ENCODE data around the gene PITX1. TPM values are rescaled to one million over a fixed set of nuclear protein-coding genes. Genes with fewer than 3 reads are reported as not detected.

The PITX1 gene
- total RNA-seq, 4 donors from 2014 or later, result 3.5 TPM; not detected in 3

DNA sequence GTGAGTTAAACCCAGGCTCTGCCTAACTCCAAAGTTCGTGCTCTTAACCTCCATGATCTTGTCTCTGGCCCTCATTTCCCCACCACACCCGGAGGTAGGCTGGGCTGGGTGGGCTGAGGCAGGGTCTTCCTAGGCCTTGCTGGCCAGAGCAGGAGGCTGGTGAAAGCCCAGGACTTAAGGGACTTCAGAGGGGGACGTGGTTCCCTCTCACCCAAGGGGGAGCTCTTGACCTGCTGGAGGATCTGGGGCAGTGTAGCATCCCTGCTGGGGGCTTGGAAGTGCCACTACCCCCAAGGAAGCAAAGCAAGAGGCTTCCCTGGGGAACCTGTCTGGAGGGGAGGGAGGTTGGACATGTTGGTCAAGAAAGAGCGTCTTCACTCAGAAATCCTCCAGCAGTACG lies 14.7 kb downstream of the PITX1 start:
- TF ChIP-seq, protein P1, sequence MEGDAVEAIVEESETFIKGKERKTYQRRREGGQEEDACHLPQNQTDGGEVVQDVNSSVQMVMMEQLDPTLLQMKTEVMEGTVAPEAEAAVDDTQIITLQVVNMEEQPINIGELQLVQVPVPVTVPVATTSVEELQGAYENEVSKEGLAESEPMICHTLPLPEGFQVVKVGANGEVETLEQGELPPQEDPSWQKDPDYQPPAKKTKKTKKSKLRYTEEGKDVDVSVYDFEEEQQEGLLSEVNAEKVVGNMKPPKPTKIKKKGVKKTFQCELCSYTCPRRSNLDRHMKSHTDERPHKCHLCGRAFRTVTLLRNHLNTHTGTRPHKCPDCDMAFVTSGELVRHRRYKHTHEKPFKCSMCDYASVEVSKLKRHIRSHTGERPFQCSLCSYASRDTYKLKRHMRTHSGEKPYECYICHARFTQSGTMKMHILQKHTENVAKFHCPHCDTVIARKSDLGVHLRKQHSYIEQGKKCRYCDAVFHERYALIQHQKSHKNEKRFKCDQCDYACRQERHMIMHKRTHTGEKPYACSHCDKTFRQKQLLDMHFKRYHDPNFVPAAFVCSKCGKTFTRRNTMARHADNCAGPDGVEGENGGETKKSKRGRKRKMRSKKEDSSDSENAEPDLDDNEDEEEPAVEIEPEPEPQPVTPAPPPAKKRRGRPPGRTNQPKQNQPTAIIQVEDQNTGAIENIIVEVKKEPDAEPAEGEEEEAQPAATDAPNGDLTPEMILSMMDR (IDR thresholded peaks at IDR 0.05; ENCODE audit: low read depth), result no peak

DNA sequence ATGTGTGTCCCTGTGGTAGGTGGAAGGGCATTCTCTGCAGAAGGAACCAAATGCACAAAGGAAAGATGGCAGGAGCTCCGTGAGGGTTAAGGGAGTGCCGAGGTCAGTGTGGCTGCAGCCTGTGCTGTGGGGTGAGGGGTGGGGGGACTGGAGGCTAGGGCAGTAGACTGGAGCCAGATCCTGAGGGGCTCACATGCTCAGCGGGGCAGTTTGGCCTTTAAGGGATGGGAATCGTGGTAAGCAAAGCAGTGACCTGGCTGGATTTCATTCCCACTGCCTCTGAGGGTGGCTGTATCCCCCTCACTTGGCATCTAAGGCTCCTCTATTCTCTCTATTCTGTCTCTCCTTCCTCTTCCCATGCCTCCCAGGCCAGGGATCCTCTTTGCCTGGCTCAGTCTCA lies 15.6 kb downstream of the PITX1 start:
- TF ChIP-seq, protein P1 (IDR thresholded peaks at IDR 0.05; ENCODE audit: low read depth), result no peak

DNA sequence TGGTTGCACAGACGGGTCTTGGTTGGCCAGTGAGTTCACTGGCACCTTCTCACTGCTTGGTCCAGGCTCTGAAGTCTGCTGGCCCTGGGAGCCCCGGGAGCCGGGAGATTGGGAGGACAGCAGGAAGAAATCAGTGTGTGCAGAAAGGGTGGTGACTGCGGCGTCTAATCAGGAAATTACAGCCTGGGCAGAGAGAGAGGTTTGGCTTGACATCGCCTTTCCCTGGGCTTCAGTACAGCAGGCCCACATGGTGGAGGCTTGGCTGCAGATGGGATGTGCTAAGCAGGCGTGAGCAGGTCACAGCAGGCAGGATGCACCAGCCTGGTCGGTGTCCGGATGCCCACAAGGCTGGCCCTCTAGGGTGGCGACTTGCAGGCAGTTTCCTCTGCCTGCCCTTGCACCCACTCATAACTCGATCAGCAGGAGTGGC lies 17.2 kb downstream of the PITX1 start:
- TF ChIP-seq, protein P1 (IDR thresholded peaks at IDR 0.05; ENCODE audit: low read depth), result no peak

DNA sequence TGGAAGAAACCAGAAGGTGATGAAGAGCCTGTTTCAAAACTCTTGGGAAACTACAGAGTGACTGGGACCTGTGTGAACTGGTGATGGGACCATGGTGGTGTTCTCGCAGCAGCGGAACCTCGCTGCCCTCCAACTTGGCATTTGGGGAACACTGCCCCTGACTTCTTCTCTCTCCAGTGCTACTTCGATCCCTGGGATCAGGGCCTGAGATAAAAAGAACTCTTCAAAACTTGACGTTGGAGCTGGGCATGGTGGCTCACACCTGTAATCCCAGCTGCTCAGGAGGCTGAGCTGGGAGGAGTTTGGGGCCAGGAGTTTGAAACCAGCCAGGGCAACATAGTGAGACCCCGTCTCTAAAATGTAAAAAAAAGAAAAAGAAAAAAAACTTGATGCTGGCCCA lies 18.1 kb downstream of the PITX1 start:
- TF ChIP-seq, protein P1 (IDR thresholded peaks at IDR 0.05; ENCODE audit: low read depth), result no peak

DNA sequence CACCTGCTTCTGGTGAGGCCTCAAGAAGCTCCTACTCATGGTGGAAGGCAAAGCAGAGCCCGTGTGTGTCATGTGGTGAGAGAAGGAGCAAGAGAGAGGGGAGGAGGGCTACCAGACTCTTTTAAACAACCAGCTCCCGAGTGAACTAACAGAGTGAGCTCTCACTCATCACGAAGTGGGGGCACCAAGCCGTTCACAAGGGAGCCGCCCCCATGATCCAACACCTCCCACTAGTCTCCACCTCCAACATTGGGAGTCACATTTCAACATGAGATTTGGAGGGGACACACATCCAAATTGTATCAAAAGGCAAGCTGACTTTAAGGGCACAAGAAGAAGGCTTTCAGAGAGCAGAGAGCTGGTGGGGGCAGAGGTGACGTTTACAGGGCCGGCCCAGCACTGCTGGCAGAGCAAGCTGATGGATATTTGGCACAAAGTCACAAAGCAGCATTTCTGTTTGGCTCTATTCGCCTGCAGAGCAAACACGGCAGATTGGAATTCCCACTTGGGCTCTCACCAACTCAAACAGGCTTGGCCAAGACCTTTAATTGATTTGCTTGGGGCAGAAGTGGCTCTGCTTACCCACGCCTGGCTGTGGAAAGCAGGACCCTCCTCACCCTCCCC lies 20.0 kb downstream of the PITX1 start:
- TF ChIP-seq, protein P1 (IDR thresholded peaks at IDR 0.05; ENCODE audit: low read depth), result no peak

DNA sequence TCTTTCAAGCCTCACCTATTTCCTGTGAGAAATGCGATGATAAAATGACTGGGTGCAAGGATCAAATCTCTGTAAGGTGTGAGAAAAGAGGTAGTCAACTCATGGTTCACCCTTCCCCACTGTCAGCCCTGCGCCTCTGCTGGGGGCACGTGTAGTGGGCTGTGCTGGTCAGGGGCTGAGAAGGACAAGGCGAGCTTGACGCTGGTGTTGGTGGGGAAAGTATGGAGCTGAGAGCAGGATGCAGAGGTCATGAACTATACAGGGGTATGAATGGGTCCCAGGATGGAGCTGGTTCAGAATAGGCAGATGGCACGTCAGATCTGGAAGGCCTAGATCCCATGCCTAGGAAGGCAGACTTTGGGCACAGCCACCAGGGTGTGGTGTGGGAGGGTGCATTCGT lies 20.6 kb downstream of the PITX1 start:
- TF ChIP-seq, protein P1 (IDR thresholded peaks at IDR 0.05; ENCODE audit: low read depth), result no peak

DNA sequence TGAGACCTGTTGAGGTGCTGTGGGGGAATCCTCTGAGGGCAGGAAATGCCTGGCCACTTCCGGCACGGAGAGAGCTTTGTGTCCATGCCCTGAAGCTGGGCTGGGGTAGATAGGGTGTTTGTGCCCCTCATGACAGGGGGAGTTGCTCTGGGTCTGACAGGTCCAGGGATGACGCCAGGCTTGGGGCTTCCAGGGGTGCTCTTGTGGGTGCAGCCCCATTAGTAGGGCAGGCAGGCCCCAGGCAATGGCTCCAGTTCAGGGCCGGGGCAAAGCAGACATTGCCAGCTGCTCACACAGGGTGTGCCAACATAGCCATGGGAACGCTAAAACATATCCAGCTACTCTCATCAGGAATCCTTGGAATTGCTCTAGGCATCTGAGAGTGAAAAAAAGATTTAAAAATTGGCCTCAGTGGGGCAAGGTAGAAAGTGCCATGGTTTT lies 21.1 kb downstream of the PITX1 start:
- TF ChIP-seq, protein P1 (IDR thresholded peaks at IDR 0.05; ENCODE audit: low read depth), result no peak

Measured in subcutaneous adipose tissue (tissue), 4 donors.